GM21390 (cell line): ENCODE measurements around the gene CBFB.
"Not testable (repeated sequence)": the region's sequence is repeated elsewhere in the genome, so short reads cannot be mapped to it uniquely, and the experiment has no call there.

Experiments used
- ATAC-seq: cut with Tn5 transposase; IDR thresholded peaks from one replicate; pipeline ENCODE4 v1.9.1; 2021; ENCODE audit not compliant: unreplicated experiment

Gene CBFB

DNA sequence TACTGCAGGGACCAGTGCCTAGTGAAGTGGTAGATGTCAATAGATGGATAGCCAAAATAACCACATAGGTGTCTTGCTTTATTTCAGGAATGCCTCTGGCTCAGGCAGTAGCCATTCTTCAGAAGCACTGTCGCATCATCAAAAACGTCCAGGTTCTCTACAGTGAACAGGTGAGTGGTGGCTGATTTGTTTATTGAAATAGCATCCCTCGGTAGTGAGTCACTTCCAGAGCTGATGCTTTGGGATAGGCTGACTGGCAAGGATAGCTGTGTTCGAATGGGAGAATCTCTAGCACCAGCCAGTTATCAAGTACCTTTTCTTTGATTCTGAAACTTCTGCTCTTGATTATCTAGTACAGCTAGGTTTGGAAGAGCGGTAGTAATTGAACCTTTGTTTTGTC lies 91.1 kb downstream of the CBFB start:
- ATAC-seq, result no peak

DNA sequence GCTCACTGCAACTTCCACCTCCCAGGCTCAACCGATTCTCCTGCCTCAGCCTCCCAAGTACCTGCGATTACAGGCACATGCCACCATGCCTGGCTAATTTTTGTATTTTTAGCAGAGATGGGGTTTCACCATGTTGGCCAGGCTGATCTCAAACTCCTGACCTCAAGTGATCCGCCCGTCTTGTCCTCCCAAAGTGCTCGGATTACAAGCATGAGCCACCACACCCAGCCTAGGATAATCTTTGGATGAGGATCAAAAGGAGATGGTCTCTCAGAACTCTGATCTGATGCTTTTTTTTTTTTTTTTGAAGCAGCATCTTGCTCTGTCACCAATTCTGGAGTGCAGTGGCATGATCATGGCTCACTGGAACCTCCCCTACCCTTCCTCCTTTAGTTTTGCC lies 93.8 kb downstream of the CBFB start:
- ATAC-seq, result not testable (repeated sequence)

DNA sequence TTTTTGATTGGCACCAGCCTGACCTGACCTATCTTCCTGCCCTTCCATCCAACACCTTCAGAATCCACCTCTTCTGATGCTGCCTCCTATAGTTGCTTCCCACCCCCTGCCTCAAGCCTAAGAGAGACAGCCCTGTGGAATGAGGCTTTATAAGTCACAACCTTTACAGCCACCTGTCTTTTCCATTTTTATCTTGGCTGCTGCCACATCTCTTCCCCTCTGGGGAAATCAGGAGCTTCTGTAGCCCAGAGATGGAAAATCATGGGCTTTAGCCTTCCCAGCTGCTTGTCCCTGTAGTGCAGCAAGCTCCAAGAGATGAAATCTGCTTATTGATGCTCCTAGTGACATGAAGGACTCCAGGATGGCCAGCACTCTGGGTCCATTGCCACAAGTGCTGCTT lies 99.5 kb downstream of the CBFB start:
- ATAC-seq, result no peak

DNA sequence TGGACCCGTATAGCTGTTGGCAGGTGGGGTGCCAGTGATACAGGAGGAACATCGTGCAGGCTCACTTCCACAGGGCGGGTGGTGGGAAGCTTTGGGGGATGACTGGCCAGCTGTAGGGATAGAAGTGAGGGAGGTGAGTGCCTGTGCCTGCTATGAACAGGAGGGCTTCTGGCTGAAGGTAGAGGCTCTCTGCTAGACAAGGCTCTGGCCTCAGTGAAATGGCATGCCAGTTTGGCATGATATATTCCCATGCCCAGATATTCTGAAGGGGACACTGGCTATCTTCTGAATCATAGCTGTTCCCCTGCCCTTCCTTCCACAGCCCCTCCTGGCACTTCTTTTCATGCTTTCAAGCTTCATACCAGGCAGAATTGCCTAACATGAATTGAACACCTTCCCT lies 99.9 kb downstream of the CBFB start:
- ATAC-seq, result no peak

DNA sequence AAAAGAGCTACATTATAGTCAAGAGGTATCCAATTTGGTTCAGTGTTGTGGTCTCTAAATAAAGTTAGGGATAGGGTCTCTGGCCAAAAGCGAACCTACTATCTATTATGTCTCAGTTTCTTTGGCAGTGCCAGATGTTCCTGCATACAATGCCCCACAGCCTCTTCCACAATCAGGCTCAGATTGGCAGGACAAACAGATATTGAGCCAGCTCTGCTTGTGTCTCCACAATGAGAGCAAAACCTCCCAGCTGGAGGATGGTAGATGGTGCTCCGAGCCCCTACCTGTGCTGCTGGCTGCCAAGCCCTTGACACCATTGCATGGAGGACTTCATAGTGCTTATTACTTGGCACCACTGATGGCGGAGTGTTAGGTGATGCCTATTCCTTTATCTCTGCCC lies 100.5 kb downstream of the CBFB start:
- ATAC-seq, result no peak

DNA sequence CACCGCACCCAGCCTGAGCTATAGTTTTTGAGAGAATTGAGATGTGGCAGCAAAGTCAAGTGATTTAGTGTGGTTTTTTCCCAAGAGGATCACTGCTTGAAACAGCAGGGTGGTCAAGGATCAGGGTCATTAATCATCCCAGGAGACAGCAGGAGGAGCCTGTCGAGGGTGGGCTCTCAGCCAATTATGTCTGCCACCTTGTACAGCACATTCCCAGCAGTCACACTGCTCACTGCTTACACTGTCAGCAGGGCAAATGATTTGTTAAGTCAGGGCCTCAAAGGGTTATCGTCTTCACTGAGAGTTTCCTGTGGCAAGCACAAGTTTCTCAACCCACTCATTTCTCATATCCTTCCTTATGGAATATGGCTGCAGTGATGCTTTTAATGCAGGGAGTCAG lies 108.7 kb downstream of the CBFB start:
- ATAC-seq, result no peak

DNA sequence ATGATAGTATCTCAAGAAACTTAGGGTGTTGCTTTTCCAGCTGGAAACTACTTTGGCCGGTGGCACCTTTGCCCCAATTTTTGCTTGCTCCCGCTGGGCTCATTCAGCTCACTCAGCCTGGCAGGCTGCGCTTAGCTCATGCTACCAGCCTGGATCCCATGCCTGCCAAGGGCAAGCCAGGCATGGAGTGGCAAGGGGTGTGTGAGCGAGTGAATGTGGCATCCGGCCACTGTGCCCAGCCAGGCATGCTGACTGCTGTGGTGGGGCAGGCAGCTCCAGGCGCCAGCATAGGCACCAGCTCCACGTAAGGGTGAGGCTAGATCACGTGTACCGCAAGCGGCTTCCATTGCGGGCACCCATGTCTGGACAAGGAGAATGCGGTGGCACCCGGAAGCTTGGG lies 112.4 kb downstream of the CBFB start:
- no peak for ATAC-seq

DNA sequence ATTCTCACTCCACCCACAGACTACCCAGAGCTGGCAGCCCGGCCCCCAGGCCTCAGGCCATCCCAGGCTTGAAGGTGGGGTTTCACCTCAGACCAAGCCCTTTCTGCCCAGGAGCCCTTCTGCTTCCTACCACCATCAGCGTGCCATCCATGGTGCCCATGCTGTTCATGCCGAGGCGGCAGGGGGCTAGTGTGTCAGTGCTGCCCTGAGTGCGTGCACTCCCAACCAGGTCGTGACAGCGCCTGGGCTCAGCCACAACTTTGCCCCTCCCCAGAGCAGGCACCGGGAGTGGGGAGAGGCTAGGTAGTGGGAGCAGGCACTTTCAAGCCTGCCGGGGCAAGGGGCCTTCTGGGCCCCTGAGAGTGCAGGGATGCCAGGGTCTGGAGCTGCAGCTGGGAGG lies 113.4 kb downstream of the CBFB start:
- ATAC-seq, result no peak

DNA sequence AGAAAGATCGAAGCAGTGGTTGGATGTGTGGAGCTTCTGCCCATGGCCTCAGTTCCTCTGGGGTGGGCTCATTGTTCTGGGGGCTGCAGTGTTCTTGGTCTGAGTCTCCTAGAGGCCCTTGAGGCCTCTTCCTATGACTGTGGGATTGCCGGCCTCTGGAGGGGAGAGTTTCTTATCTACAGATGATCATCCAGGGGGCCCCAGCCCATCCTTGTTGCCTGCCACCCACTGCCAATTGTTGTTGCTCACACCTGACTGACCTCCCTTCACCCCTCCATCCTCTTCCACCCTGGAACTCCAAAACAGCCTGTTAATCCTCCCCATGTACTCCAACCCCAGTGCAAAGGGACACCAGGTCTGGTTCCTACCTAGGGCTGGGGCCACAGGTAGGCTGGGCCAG lies 116.0 kb downstream of the CBFB start:
- no peak for ATAC-seq

DNA sequence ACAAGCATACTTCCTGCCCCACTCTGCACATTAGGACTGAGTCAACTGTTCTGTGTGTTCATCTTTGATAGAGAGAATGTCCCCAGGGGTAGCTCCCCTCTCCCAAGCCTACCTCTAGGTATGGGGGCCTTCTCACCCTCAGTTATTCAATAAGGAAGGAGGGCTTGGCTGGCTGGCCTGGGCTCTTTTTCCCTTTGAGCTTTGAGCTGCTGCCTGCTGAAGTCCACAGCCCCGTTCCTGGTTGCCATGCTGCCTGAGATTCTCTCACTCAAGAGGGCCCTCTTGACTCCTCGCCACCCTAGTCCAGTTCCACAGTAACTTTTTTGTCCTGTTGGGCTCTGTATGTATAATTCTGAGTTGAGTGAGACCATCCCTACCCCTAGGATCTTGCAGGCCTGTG lies 116.8 kb downstream of the CBFB start:
- ATAC-seq, result no peak

DNA sequence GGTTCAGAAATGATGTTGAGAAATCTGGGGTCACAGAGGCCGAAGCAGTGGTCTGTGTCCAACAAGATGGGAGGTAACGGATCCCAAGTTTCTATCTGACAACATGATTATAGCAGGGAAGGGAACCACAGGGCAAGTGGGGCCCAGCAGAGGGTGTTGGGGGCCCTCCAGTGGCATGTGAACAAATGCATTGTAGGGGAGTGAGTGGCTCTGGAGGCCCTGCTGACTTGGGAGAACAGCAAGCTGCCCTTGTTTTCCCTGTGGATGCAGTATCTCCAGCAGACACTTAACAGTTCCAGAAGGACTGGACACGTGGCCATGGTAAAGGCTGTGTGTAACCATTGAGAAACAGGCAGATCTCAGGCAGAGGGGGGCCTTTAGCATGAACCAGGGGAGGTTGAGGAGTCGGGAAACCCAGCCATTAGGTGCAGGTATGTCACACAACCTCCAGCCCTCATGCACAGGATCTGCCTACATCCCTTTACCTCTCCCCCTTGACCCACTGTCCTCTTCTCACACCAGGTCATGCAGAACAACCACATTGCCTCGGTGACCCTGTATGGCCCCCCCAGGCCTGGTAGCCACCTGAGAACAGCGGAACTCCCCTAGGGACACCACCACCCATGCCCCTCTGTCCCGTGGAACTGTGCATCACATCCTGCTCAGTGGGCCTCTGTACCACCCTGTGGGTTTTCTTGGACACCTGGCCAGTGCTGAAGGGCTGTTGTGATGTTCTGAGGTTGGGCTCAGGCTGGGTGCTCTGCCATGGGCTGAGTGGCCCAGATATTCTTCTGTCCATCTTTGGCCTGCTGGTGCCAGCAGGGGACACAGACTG lies 117.8 kb downstream of the CBFB start:
- no peak for ATAC-seq

DNA sequence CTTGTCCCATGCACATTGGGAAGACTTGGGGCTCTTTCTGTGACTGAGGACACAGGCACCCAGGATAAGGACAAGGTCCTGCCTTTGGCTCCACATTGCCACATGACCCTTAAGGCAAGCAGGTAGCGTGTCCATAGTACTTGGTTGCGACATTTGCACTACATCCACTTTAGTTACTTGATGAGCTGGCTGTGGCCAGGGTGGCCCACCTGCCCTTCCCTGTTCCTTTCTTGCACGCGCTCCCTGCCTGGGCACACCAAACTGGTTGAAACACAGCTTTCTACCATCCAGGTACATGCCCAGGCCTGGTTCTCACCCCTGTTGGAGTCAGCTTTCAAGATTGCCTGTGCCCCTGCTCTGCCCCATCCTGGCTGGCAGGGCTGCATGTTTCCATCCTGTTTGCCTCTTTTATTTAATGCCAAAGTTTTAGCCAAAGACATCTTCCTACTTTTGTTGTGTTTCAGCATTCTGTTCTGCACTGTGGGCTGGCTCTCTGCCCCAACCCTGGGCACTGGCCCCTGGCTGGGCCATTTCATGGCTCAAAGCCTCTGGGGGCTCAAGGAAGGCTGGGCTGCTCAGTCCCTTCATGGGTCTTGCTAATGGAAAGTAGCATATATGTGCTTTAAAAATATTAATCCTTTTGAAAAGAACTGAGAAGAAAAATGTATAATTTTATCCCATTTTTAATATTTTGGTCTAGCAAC lies 118.6 kb downstream of the CBFB start:
- ATAC-seq, result no peak

DNA sequence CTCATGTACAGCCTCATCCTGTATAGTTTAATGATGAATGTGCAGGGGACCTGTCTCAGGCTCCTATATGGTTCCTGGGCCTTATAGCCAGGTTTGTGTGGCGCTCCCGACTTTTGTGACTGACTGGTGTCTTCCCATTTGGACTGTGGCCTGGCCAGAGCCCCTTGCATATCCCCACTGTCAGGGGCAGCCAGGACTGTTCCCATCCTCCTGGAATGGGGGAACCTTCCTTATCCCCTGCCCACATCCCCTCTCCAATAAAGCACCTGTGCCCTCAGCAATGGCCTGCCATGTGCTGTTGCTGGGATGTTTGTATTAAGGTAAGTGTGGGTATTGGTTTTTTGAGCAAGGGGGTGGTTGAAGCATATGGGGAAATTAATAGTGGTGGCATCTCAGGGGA lies 119.3 kb downstream of the CBFB start:
- ATAC-seq, result no peak

DNA sequence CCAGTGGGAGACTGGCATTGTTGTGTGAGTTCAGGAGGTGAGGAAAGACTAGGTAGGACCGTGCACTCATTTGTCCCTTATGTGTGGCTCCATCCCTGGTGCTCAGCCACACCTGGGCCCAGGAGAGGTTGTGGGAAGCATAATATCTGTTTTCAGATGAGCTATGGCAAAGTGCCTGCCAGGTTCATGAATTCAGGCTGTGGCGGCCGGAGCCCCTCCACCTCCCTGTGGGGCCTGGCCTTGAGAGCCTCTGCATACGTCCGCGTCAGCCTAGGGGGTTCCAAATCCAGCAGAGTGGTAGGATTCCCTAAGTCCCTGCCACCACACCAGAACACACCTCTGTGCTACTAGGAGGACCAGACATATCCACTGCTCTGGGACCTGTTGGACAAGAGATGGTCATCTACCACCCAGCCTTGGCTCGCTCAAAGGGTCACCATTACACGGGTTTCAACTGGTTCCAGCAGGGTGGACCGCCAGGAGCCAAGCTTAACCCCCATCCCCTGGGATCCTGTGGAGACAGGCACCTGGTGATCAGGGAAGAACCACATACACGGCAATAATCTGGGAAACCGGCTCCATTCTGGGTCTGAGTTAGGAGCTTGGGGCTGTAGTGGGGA lies 119.8 kb downstream of the CBFB start:
- no peak for ATAC-seq

DNA sequence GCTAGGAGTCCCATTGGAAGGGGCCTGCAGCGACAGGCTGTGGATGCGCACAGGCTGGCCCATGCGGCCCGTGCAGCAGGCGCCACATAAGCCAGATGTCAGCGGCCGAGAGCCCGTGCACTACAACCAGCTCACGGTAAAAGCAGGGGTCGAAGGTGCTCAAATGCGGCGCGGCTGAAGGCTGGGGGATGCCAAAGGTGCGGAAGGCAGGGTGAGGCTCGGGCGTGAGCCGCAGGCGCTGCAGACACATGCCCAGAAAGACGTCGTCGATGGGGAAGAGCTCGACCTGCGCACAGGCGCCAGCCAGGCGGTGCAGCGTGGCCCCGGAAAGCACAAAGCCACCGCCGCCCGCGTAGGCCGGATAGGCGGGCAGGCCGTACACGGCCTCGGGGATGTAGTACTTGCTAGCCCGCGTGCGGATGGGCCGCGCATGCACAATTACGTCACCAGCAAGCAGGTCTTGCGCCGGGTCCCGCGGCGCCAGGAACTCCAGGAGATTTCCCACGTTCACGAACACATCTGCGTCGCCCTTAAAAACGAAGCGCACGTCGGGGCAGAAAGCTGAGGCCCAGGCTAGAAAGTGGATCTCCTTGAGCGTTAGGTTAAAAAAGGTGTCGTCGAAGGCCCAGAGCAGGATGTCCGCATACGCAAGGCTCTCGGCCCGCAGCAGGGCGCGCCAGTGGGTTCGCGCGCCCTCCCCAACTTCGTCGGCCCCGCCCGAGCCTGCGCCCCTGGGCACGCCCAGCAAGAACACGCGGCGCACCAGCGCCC lies 120.5 kb downstream of the CBFB start:
- ATAC-seq, result no peak

DNA sequence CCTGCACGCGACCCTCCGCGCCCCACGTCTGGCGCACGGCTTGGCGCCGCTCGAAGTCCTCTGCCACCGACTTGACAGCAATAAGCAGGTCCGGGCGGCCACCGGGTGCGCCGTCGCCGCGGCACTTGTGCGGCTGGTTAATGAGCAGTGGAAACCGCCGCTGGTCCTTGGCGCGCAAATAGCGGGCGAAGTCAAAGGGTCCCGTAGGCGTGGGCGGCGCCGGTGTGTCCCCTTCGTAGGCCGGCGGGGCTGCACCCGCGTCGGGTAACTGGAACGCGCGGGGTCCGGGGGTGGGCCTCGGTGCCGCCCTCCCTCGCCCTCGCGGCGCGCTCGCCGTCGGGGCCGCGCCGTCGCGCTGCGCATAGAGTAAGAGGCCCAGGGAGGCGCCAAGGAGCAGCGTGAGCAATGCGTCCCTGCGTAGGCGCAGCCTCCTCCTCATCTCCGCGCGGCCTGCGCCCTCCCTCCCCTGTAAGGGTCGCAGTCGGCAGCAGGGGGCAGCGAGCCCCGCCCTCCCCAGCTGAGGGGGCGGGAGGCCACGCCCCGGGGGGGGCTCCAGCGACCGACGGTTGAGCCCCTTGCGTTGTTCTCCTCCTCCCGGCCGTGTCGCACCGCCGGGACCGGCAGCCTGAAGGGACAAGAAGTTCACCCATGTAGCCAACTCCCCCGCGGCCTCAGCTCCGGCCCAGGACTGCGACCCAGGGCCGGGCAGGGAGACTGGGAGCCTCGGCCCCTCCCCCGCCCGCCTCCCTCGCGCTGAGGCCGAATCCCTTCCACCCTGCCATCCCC lies 121.3 kb downstream of the CBFB start:
- peak; percentile 24 for ATAC-seq
